GM21737 (cell line): Measurements from ENCODE around the gene AFAP1.

Experiments
- ATAC-seq: cut with Tn5 transposase; IDR thresholded peaks from one replicate; pipeline ENCODE4 v1.9.1; 2021; ENCODE audit warnings: mild to moderate bottlenecking, moderate library complexity; ENCODE audit not compliant: unreplicated experiment

AFAP1 gene

GRCh38 chr4:7772711-7773385, 166.8 kb downstream of the AFAP1 start:
- ATAC-seq = no peak

DNA sequence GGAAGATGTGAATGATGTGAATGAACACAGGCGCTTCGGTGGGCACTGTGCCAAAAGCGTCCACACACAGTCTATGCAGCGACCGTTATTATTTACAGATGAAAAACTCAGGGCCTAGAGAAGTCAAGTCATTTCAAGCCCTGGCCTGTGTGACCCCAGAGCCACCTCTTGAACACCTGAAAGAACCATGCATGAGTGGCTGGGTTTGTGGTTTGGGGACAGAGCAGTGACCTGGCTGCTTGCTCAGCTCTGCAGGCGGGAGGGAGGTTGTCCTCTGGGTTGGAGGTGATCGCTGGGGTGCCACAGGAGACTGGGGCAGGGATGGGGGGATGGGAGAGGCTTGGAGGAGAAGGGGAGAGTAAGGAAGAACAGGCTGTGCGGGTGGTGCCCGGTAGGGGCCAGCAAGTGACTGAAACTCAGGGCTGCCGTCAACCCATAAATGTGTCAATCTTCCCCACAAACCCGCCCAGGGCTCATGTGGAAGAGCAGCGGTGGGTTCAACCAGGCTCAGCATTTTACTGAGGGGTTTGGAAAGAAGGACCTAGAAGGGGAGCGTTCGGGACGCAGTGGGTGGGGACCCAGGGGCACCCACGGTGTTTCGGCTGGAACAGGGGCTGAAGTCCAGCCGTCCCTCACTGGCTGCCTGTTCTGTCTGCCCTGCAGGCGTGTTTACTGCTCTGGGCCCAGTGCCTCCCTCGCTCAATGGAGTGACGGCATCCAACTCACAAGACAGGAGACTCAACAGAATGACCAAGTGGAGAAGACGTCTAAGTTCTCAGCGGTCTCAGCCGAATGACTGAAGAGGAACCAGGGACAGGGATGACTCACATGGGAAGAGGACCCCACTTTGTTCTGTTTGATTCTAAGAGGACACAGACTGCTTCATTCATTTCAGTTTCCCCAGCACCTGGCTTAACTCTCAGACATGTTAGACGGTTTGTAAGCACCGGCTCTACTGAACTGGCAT, 167.8 kb downstream of the AFAP1 start:
- ATAC-seq = peak; percentile 87

DNA sequence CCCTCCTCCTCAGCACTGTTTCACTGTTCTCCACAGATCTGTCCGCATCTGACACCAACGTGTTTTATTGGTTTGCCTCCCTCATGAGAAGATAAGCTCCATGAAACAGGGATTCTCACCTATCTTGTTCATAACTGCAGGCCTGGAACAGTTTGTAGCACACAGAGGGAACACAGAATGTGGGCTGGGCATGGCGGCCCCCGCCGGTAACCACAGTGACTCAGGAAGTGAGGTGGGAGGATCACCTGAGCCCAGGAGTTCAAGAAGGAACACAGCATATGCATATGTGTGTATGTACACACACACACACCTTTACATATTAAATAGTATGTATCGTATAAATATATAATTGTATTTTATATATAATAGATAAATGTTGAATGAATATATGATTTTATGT, 168.6 kb downstream of the AFAP1 start:
- no peak for ATAC-seq

- ATAC-seq = no peak
These were observed 169.2 kb downstream of the AFAP1 start for GRCh38 chr4:7770224-7771050.

- no peak for ATAC-seq
These were observed 170.1 kb downstream of the AFAP1 start for GRCh38 chr4:7769396-7770223.

DNA sequence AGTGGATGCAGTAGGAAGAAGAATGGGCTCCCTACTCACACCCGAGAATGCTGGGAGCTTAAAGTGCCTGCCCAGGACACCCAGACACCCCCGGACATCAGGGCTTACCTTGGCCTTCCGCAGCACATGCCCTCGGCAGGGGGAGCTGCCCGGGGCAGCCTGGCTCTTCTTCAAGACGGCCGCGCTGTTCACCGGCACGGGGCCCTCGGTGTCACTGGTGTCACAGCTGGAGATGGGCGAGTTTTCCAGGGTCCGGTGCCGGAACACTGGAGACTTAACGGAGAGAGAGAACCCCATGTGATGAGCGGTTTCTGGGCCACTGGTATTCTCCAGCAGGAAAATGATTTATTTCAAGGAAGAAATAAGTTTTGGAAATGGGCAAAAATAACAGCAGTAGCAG, 170.9 kb downstream of the AFAP1 start:
- ATAC-seq = no peak

DNA sequence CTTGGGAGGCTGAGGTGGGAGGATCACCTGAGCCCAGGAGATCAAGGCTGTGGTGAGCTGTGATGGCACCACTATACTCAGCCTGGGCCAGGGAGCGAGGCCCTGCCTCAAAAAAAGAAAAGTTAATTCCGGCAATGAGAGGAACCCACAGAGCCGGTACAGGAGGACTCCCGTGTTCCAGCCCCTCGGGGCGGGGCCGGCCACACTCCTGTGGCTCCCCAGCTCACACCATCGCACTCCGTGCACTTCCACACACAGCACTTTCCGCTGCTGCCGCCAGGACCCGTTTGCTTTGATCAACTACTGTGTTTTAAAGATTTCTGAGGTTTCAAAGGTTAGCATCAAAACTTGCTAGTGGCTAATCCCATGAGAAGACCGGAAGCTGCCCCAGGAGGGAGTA, 171.7 kb downstream of the AFAP1 start:
- ATAC-seq = no peak

DNA sequence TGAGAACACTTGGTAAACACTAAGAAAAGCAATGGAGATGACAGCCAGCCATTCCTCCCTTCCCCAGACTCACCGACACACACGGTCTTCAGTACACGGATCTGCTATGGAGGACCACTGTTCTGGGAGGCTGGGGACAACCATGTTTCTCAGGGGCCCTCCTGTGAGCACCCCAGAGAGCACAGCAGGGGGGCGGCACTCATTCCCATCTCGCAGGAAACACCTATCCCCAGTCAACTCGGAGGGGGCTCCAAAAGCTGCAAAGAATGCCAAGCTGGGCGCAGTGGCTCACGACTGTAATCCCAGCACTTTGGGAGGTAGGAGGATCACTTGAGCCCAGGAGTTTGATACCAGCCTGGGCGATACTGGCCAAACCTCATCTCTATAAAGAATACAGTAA, 172.1 kb downstream of the AFAP1 start:
- ATAC-seq = no peak

DNA sequence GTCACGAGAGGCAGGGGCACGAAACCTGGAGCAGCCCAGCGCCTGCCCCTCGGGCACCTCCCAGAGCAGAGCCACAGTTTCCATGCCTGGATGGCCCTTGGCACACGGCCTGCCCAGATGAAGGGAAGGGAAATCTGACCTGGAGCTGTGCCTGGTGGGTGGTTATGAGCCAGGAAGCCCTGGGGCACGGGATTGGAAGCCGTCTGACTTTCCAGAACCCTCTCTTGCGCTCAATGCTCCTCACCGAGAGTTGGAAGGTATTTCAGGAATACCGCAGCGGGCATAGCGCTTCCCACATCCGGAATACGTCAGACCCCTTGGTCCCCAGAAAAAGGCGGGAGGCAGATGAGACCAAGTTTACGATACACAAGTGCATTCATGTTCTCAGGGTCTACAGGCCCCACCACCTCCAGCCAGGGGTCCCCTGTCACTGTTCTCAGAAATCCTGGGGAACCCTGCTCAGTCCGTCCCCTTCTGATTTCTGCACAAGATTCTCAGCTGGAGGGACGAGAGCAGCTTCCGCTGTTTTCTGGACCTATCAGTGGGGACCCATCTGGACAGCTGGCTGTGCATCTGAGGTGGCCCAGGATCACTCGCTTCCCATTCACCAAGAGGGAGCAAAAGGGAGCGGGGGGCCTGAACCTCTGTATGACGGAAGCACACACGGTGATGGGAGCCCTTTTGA, 172.9 kb downstream of the AFAP1 start:
- no peak for ATAC-seq

- ATAC-seq = no peak
These were observed 173.6 kb downstream of the AFAP1 start for GRCh38 chr4:7766086-7766485.

GRCh38 chr4:7765666-7766065, 174.0 kb downstream of the AFAP1 start:
- no peak for ATAC-seq

GRCh38 chr4:7764466-7764865, 175.2 kb downstream of the AFAP1 start:
- ATAC-seq = no peak

DNA sequence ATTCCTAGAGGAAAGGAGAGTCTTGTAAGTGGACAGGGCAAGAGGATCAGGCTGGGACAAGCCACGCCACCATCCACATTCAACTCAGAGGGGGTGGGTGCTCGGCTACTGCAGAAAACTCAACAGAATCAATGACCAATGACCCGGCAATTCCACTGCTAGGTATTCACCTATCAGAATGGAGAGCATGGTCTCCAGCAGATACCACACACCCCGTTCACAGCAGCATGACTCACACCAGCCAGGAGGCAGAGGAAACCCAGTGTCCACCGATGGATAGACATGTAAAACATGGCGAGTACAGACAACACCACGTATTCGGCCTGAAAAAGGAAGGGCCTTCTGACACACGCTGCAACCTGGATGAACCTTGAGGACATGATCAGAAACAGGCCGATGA, 175.9 kb downstream of the AFAP1 start:
- no peak for ATAC-seq

DNA sequence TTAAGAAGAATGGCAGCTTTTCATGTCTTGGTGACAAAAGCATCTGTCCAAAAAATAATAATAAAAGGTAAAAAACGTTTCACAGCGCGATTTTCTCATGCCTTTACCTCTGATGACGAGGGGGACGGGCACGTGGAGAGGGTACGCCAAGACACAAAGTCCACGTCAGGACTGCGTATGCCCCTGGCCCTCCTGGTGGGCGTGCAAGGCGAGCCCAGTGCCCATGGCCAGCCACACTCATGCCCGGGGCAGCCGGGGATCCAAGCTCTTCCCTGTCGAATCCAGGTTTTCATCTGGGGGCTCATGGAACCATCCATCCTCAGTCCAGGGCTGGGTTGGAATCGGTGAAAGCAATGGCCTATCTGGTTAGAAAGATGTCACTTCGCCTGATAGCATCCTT, 176.6 kb downstream of the AFAP1 start:
- no peak for ATAC-seq

- ATAC-seq = no peak
These were observed 177.2 kb downstream of the AFAP1 start for GRCh38 chr4:7762376-7763030.

GRCh38 chr4:7761720-7762119, 177.9 kb downstream of the AFAP1 start:
- peak; percentile 83 for ATAC-seq

DNA sequence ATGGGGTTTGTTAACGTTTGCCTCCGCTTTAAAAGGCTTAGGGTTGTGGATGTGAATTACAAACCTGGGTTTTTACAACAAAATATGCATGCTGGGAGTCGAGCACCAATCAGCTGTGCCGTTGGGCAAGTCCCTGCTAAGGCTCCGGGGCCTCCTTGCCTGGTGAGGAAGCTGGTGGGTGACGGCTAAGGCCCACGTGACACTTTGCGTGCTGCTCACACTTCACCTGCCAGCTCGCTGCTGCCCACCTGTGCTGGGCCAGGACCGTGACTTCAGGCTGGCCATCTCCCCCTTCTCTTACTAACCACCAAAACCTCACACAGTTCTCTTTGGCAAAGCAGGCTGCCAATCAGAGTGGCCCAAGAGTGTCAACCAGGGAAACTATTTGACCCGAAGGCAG, 178.3 kb downstream of the AFAP1 start:
- no peak for ATAC-seq

GRCh38 chr4:7760706-7761105, 179.0 kb downstream of the AFAP1 start:
- no peak for ATAC-seq

DNA sequence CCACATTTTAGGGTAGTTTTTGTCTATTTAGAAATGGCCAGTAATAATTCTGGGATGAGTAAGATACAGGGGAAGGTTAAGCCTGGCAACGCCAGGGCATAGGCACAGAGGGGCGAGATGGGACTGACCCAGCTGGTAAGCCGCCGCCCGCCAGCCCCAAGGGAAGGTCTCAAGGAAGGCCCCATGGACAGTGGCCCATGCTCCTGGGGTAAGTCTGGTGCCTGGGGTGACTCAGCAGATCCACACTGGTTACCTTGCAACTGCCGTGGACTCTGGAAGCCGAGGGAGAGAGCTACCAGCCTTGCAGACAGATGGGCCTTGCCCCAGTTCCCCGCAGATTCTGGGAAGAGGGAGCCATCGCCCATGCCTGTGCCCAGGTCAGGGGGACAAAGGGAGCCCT, 179.4 kb downstream of the AFAP1 start:
- ATAC-seq = no peak
